Endothelial cell of umbilical vein (primary cell): ENCODE data around the gene HRH2. TPM values are rescaled to one million over a fixed set of nuclear protein-coding genes. Genes with fewer than 3 reads are reported as not detected.

ENCODE experiments used
- BruUV-seq: library from RNA; stranded (reverse); fragments of 400-500 nt; replicated peaks from 2 replicates; lab custom pipeline; 2021; lab: Mats Ljungman, UMichigan
- CTCF ChIA-PET: fragments of 300-600, 350-600 bp; sonication (Branson Sonifier 250); formaldehyde crosslinking; loops from one replicate; lab custom pipeline; 2021; ENCODE audit warnings: antibody characterized with exemption, inconsistent platforms; lab: Charles Lee
- POLR2A ChIA-PET: fragments of 300-600, 350-600 bp; sonication (Branson Sonifier 250); formaldehyde crosslinking; loops from one replicate; lab custom pipeline; 2021; ENCODE audit warnings: antibody characterized with exemption, inconsistent platforms; lab: Charles Lee
- DNase-seq: peaks from one replicate; pipeline ENCODE4 v3.0.0-alpha.2; 2011; ENCODE audit warnings: low read depth, low spot score
- FAIRE-seq: peaks from 2 replicates; lab custom pipeline; 2011; peaks lifted over from hg19 to GRCh38; lab: Jason Lieb, UNC
- H2AFZ ChIP-seq: 2 replicates; pipeline ENCODE4 v1.6.0; 2012; ENCODE audit warnings: low read depth, low read length, control low read depth, inconsistent platforms
- H3K27ac ChIP-seq: 2 replicates; pipeline ENCODE4 v1.5.1; 2011; ENCODE audit warnings: low read depth, mild to moderate bottlenecking, control low read depth, low read length, moderate library complexity; ENCODE audit not compliant: insufficient read depth
- H3K27me3 ChIP-seq, 2 experiments: 2 replicates each; pipeline versions ENCODE4 v1.6.0 to v1.6.1; 2011; ENCODE audit warnings: low read length in 2 of 2, mixed read lengths in 1 of 2; ENCODE audit not compliant: control insufficient read depth in 2 of 2, insufficient read depth in 2 of 2
- H3K36me3 ChIP-seq, 2 experiments: 2 replicates in 1 of 2; 3 replicates in 1 of 2; pipeline ENCODE4 v1.5.1; 2011; ENCODE audit warnings: low read length in 2 of 2, mild to moderate bottlenecking in 1 of 2, moderate library complexity in 1 of 2; ENCODE audit not compliant: control insufficient read depth in 2 of 2, insufficient read depth in 2 of 2; ENCODE audit errors: extremely low read depth in 1 of 2
- H3K4me1 ChIP-seq: 3 replicates; pipeline ENCODE4 v1.5.1; 2011; ENCODE audit warnings: mild to moderate bottlenecking, low read length; ENCODE audit not compliant: control insufficient read depth, insufficient read depth; ENCODE audit errors: extremely low read depth
- H3K4me2 ChIP-seq: 2 replicates; pipeline ENCODE4 v1.6.1; 2011; ENCODE audit warnings: low read length, control low read depth, mixed read lengths; ENCODE audit not compliant: insufficient read depth
- H3K4me3 ChIP-seq, 3 experiments: fragments of 200-600 bp in 1 of 3; sonication (generic), shearing (Covaris generic) in 1 of 3; replicated peaks in 1 of 3; 2 replicates each; pipeline ENCODE4 v1.5.1; 2011 to 2016; ENCODE audit warnings: control low read depth in 3 of 3, low read length in 3 of 3, mild to moderate bottlenecking in 2 of 3, inconsistent platforms in 1 of 3, low read depth in 1 of 3, moderate library complexity in 1 of 3; ENCODE audit not compliant: insufficient read depth in 1 of 3
- H3K79me2 ChIP-seq: 2 replicates; pipeline ENCODE4 v1.6.0; 2012; ENCODE audit warnings: low read length, inconsistent platforms; ENCODE audit not compliant: control insufficient read depth, insufficient read depth
- H3K9ac ChIP-seq: replicated peaks from 2 replicates; pipeline ENCODE3; 2011; ENCODE audit warnings: low read length, control low read depth; ENCODE audit not compliant: insufficient read depth; ENCODE audit errors: extremely low read depth
- H3K9me1 ChIP-seq: replicated peaks from 3 replicates; pipeline ENCODE4 v1.6.0; 2011; ENCODE audit warnings: mild to moderate bottlenecking, low read length; ENCODE audit not compliant: control insufficient read depth, insufficient read depth; ENCODE audit errors: extremely low read depth
- H3K9me3 ChIP-seq: replicated peaks from 2 replicates; pipeline ENCODE4 v1.5.1; 2012; ENCODE audit warnings: low read length, inconsistent platforms; ENCODE audit not compliant: control insufficient read depth, insufficient read depth
- H4K20me1 ChIP-seq: replicated peaks from 2 replicates; pipeline ENCODE3; 2011; ENCODE audit warnings: mild to moderate bottlenecking, low read length; ENCODE audit not compliant: control insufficient read depth, insufficient read depth; ENCODE audit errors: extremely low read depth
- CTCF ChIP-seq, 2 donors: IDR thresholded peaks; 1 replicate in 1 of 2; 2 replicates in 1 of 2; pipeline ENCODE4 v1.5.1; 2011; ENCODE audit warnings: low read length in 2 of 2, mild to moderate bottlenecking in 2 of 2, moderate library complexity in 2 of 2, control low read depth in 1 of 2, inconsistent platforms in 1 of 2, low read depth in 1 of 2; ENCODE audit not compliant: insufficient read depth in 1 of 2; ENCODE audit errors: extremely low read depth in 1 of 2
- EZH2 ChIP-seq: IDR thresholded peaks from 2 replicates; pipeline ENCODE4 v1.6.1; 2012; ENCODE audit warnings: borderline replicate concordance, low read depth, mild to moderate bottlenecking, moderate library complexity, low read length, inconsistent platforms; ENCODE audit not compliant: severe bottlenecking
- FOS ChIP-seq: IDR thresholded peaks from 2 replicates; pipeline ENCODE4 v1.6.1; 2011; ENCODE audit warnings: mild to moderate bottlenecking, low read length, moderate library complexity, borderline replicate concordance; ENCODE audit not compliant: insufficient read depth
- GATA2 ChIP-seq: IDR thresholded peaks from 2 replicates; pipeline ENCODE4 v1.7.0; 2011; ENCODE audit warnings: low read depth, mild to moderate bottlenecking, moderate library complexity, mixed read lengths, low read length; ENCODE audit not compliant: insufficient read length, insufficient read depth
- JUN ChIP-seq: IDR thresholded peaks from 2 replicates; pipeline ENCODE4 v1.6.1; 2011; ENCODE audit warnings: borderline replicate concordance, low read depth; ENCODE audit not compliant: insufficient read length, insufficient read depth
- MAX ChIP-seq: IDR thresholded peaks from 2 replicates; pipeline ENCODE4 v1.6.1; 2011; ENCODE audit not compliant: insufficient read depth, insufficient read length
- MYC ChIP-seq: IDR thresholded peaks from one replicate; pipeline ENCODE4 v1.6.1; 2011; ENCODE audit warnings: mild to moderate bottlenecking, low read depth, low read length
- POLR2A ChIP-seq: IDR thresholded peaks from 2 replicates; pipeline ENCODE4 v1.6.1; 2012; ENCODE audit warnings: low read depth, mild to moderate bottlenecking, control low read depth, low read length
- POLR2AphosphoS5 ChIP-seq: IDR thresholded peaks from 2 replicates; pipeline ENCODE4 v1.6.1; 2012; ENCODE audit warnings: low read depth, mild to moderate bottlenecking, control low read depth, low read length, moderate library complexity; ENCODE audit not compliant: insufficient read depth
- dilution Hi-C: fragments of 300-500 bp; cut with MboI; formaldehyde crosslinking; loops from one replicate; pipeline ENCODE4 v1.15.0; 2019; ENCODE audit warnings: low sequenced_read_pairs; ENCODE audit not compliant: extremely low pct_ligation_motif_present
- intact Hi-C: fragments of 100-400 bp; cut with micrococcal nuclease; formaldehyde crosslinking; loops from one replicate; pipeline ENCODE4 v1.10.0; 2022
- polyA plus RNA-seq, 4 experiments: library from polyadenylated mRNA; depleted of rRNA in 3 of 4; stranded (reverse) in 3 of 4; unstranded in 1 of 4; fragments of >200 nt; gene quantifications; 2 replicates each; pipeline versions ENCODE4 v1.2.1 to v1.2.3, GENCODE V29; 2011 to 2012; ENCODE audit warnings: missing spikeins in 1 of 4
- total RNA-seq: library from RNA; stranded (reverse); gene quantifications from 2 replicates; pipeline ENCODE4 v1.2.3, GENCODE V29; 2021

Gene HRH2
- total and polyA plus RNA-seq, 2 donors (not counting 3 experiments of a cell fraction or from before 2014, with no cell fraction given) = not detected

GRCh38 chr5:175614861-175615260 is 43.0 kb upstream of the HRH2 start:
- no peak for FAIRE-seq
- Histone ChIP-seq H3K4me3 (no peak overlapping the region), H4K20me1 (no peaks in the 10 kb centered on the region), H3K36me3 (no peaks in the 10 kb centered on the region), H3K27me3 (no peaks in the 10 kb centered on the region), H3K4me2 (no peak overlapping the region), H3K9me1 (no peaks in the 10 kb centered on the region), H3K4me1 (no peaks in the 10 kb centered on the region), H3K79me2 (no peaks in the 10 kb centered on the region), H2AFZ (no peak overlapping the region), H3K27ac (no peak overlapping the region), H3K9me3 (peaks cover 6% of the 10 kb centered on the region), H3K9ac (no peak overlapping the region)
- POLR2A ChIA-PET = no interaction called here
- no peak for DNase-seq
- dilution Hi-C loops (no loop called here), intact Hi-C loops (no loop called here)
- no TSS peak for BruUV-seq
- CTCF ChIA-PET = no interaction called here
- TF ChIP-seq FOS (no peak), POLR2A (no peak), JUN (no peak), POLR2AphosphoS5 (no peak), MYC (no peak), CTCF (IDR thresholded peaks at IDR 0.05; ENCODE audit: extremely low read depth in 1 of 2, insufficient read depth in 1 of 2, low read depth in 1 of 2, low read length in 2 of 2) (no peak), EZH2 (no peak), MAX (no peak), GATA2 (no peak)
